GM12878 (cell line): Measurements from ENCODE around the gene GANAB. TPM values are rescaled to one million over a fixed set of nuclear protein-coding genes. Genes with fewer than 3 reads are reported as not detected.

Source experiments
- ASH2L ChIP-seq: fragments of 300-600, 200-600 bp; sonication (generic); IDR thresholded peaks from 2 replicates; pipeline ENCODE4 v1.6.1; 2017; ENCODE audit warnings: low read depth, mild to moderate bottlenecking, borderline replicate concordance
- BACH1 ChIP-seq: fragments of 450-650 bp; IDR thresholded peaks from 2 replicates; pipeline ENCODE4 v1.6.1; 2017; ENCODE audit warnings: mild to moderate bottlenecking, borderline replicate concordance
- CHD1 ChIP-seq: IDR thresholded peaks from 2 replicates; pipeline ENCODE4 v1.6.1; 2012; ENCODE audit warnings: low read depth, low read length, improper control_type of control experiment
- EGR1 ChIP-seq, 2 experiments: IDR thresholded peaks; 1 replicate in 1 of 2; 2 replicates in 1 of 2; pipeline ENCODE4 v1.6.1; 2011 to 2012; ENCODE audit warnings: low read depth in 2 of 2, low read length in 2 of 2, borderline replicate concordance in 1 of 2, mild to moderate bottlenecking in 1 of 2, moderate library complexity in 1 of 2
- FOXK2 ChIP-seq: fragments of 450-650 bp; IDR thresholded peaks from 2 replicates; pipeline ENCODE4 v1.6.1; 2017; ENCODE audit warnings: mild to moderate bottlenecking, moderate library complexity
- GATAD2B ChIP-seq: fragments of 450-650 bp; conservative IDR thresholded peaks from 2 replicates; pipeline ENCODE4 v1.6.1; 2017; ENCODE audit warnings: low read depth, mild to moderate bottlenecking, moderate library complexity
- HCFC1 ChIP-seq: fragments of 150-350 bp; IDR thresholded peaks from 2 replicates; pipeline ENCODE4 v1.6.1; 2014; ENCODE audit warnings: low read length
- IKZF1 ChIP-seq: fragments of 450-650 bp; conservative IDR thresholded peaks from 2 replicates; pipeline ENCODE4 v1.6.1; 2017; ENCODE audit warnings: antibody characterized with exemption, mild to moderate bottlenecking
- IKZF2 ChIP-seq, 2 experiments: fragments of 450-650 bp; IDR thresholded peaks; 2 replicates each; pipeline ENCODE4 v1.6.1; 2017; ENCODE audit warnings: mild to moderate bottlenecking in 2 of 2, moderate library complexity in 2 of 2
- MEF2B ChIP-seq: fragments of 450-650 bp; IDR thresholded peaks from 2 replicates; pipeline ENCODE4 v1.6.1; 2018; ENCODE audit warnings: mild to moderate bottlenecking, moderate library complexity; ENCODE audit not compliant: partially characterized antibody, poor library complexity, severe bottlenecking
- MLLT1 ChIP-seq: fragments of 450-650 bp; IDR thresholded peaks from 2 replicates; pipeline ENCODE4 v1.6.1; 2016; ENCODE audit warnings: mild to moderate bottlenecking
- NRF1 ChIP-seq: conservative IDR thresholded peaks from 2 replicates; pipeline ENCODE4 v1.6.1; 2011; ENCODE audit warnings: mild to moderate bottlenecking, low read depth, low read length, improper control_type of control experiment
- PML ChIP-seq: IDR thresholded peaks from 2 replicates; pipeline ENCODE4 v1.6.1; 2012; ENCODE audit warnings: low read length, inconsistent platforms
- POLR2AphosphoS2 ChIP-seq: IDR thresholded peaks from 2 replicates; pipeline ENCODE4 v1.6.1; 2011; ENCODE audit warnings: low read depth, mild to moderate bottlenecking, low read length, improper control_type of control experiment, moderate library complexity
- RAD21 ChIP-seq: IDR thresholded peaks from 2 replicates; pipeline ENCODE4 v1.6.1; 2011; ENCODE audit warnings: mild to moderate bottlenecking, low read depth, low read length, moderate library complexity; ENCODE audit not compliant: insufficient read depth
- SIX5 ChIP-seq: IDR thresholded peaks from 2 replicates; pipeline ENCODE4 v1.6.1; 2011; ENCODE audit warnings: mild to moderate bottlenecking, low read depth, low read length, moderate library complexity; ENCODE audit not compliant: severe bottlenecking
- SP1 ChIP-seq: IDR thresholded peaks from one replicate; pipeline ENCODE4 v1.6.1; 2011; ENCODE audit warnings: low read depth, low read length
- TAF1 ChIP-seq: IDR thresholded peaks from 2 replicates; pipeline ENCODE4 v1.6.1; 2011; ENCODE audit warnings: mild to moderate bottlenecking, low read depth, low read length, borderline replicate concordance
- TARDBP ChIP-seq: IDR thresholded peaks from 2 replicates; pipeline ENCODE4 v1.6.1; 2016; ENCODE audit warnings: borderline replicate concordance
- TCF7 ChIP-seq: IDR thresholded peaks from 2 replicates; pipeline ENCODE4 v1.6.1; 2014; ENCODE audit warnings: antibody characterized with exemption, borderline replicate concordance
- USF2 ChIP-seq: IDR thresholded peaks from 2 replicates; pipeline ENCODE4 v1.6.1; 2011; ENCODE audit warnings: low read depth, low read length, improper control_type of control experiment, borderline replicate concordance
- ZNF687 ChIP-seq: fragments of 450-650 bp; IDR thresholded peaks from 2 replicates; pipeline ENCODE4 v1.6.1; 2017; ENCODE audit warnings: mild to moderate bottlenecking, moderate library complexity
- polyA plus RNA-seq, 11 experiments: library from polyadenylated mRNA; depleted of rRNA in 4 of 11; unstranded in 6 of 11; stranded (reverse) in 5 of 11; fragments of >200 nt; fragmentation: Nextera tagmentation in 4 of 11; fragmentation: Illumina TruSeq in 1 of 11; extraction: Ambion mirVana in 4 of 11; extraction: Trizol in 1 of 11; gene quantifications; 1 replicate in 1 of 11; 2 replicates in 10 of 11; pipeline versions ENCODE4 v1.2.1 to v1.2.3, GENCODE V29; 2011 to 2016; ENCODE audit warnings: inconsistent platforms in 2 of 11, missing spikeins in 2 of 11, low read depth in 1 of 11
- total RNA-seq, 4 experiments: library from RNA; depleted of rRNA in 3 of 4; stranded (reverse); fragments of >200 nt in 3 of 4; fragmentation: Illumina TruSeq in 1 of 4; extraction: Trizol in 1 of 4; gene quantifications; 2 replicates each; pipeline versions ENCODE4 v1.2.1 to v1.2.3, GENCODE V29; 2013 to 2021

GANAB gene
- total and polyA plus RNA-seq, 10 of the 15 experiments (the other 5 are each of a cell fraction or from before 2014, with no cell fraction given): 4.5 to 175 (median 102) TPM

GRCh38 chr11:62665075-62665598 lies 18.7 kb upstream of the GANAB start, which contains the start of the genes C11orf98 and CSKMT (continued):
- TF ChIP-seq TARDBP (0 out of 2 replicates have a peak, but pooled peaks have one; percentile 34), MEF2B (peak; percentile 26), POLR2AphosphoS2 (peak; percentile 100), TAF1 (peak; percentile 96), ZNF687 (peak; percentile 92), IKZF2 (IDR thresholded peaks at IDR 0.05) (0 out of 4 replicates have a peak, but pooled peaks of 1 of the 2 experiments have one; percentile 20), RAD21 (no peak), TCF7 (0 out of 2 replicates have a peak, but pooled peaks have one; percentile 23), USF2 (no peak), MLLT1 (peak; percentile 89), GATAD2B (peak; percentile 61; the same call in 1 of the 2 replicates), ASH2L (no peak), FOXK2 (no peak), PML (peak; percentile 99), NRF1 (no peak), SP1 (peak; percentile 95), EGR1 (IDR thresholded peaks at IDR 0.05; ENCODE audit: borderline replicate concordance in 1 of 2, low read depth in 2 of 2, low read length in 2 of 2) (peak in 1 of 2 experiments; percentile 36; a peak in 1 of 3 replicates), SIX5 (no peak), HCFC1 (peak; percentile 30; the same call in 1 of the 2 replicates), BACH1 (peak; percentile 98), IKZF1 (peak; percentile 66), CHD1 (no peak)
